ENCODE results near the gene A2M. TPM values are rescaled to one million over a fixed set of nuclear protein-coding genes. Genes with fewer than 3 reads are reported as not detected.

Gene A2M
- total and polyA plus RNA-seq, 2 experiments from 2014 or later = 0.92 TPM; not detected in 1

- Histone ChIP-seq H3K4me1 (ENCODE audit: insufficient read depth) (no peaks in the 10 kb centered on the region), H3F3A (replicated peaks; ENCODE audit: low read depth) (no peaks in the 10 kb centered on the region), H3K79me2 (replicated peaks; ENCODE audit: insufficient read depth) (no peaks in the 10 kb centered on the region), H4K20me1 (replicated peaks; ENCODE audit: insufficient read depth) (no peaks in the 10 kb centered on the region), H3K27me3 (ENCODE audit: insufficient read depth) (no peaks in the 10 kb centered on the region), H3K9me2 (ENCODE audit: insufficient read depth) (no peaks in the 10 kb centered on the region), H2AFZ (no peak overlapping the region), H3K27ac (ENCODE audit: low read depth) (no peak overlapping the region), H3K36me3 (ENCODE audit: insufficient read depth) (no peaks in the 10 kb centered on the region), H3K4me2 (no peak overlapping the region), H3K4me3 (no peak overlapping the region)
- no peaks in the 10 kb centered on the region for H3K4me1 Mint-ChIP-seq
- H3K27me3 Mint-ChIP-seq (ENCODE audit: insufficient read depth, low read depth, poor library complexity) = no peaks in the 10 kb centered on the region
- H3K4me3 Mint-ChIP-seq = no peak overlapping the region
- no peak overlapping the region for H3K27ac Mint-ChIP-seq
- H3K36me3 Mint-ChIP-seq (ENCODE audit: low read depth) = no peaks in the 10 kb centered on the region
- no peak for TF ChIP-seq POLR2AphosphoS5 (IDR thresholded peaks at IDR 0.05; ENCODE audit: low read depth)
- no peak for TF ChIP-seq NANOG (IDR thresholded peaks at IDR 0.05; ENCODE audit: borderline replicate concordance)
- TF ChIP-seq ZNF331 (CRISPR knock-in tag; IDR thresholded peaks at IDR 0.05; ENCODE audit: low read depth) = no peak
- no peak for TF ChIP-seq STAT1 (IDR thresholded peaks at IDR 0.05; ENCODE audit: unreplicated experiment)
- no peak for DNase-seq (ENCODE audit: low spot score)
- no peaks in the 10 kb centered on the region for H3K9me3 Mint-ChIP-seq
- no peak for ATAC-seq
Observed at GRCh38 chr12:9043766-9044165, 72.0 kb downstream of the A2M start.

DNA sequence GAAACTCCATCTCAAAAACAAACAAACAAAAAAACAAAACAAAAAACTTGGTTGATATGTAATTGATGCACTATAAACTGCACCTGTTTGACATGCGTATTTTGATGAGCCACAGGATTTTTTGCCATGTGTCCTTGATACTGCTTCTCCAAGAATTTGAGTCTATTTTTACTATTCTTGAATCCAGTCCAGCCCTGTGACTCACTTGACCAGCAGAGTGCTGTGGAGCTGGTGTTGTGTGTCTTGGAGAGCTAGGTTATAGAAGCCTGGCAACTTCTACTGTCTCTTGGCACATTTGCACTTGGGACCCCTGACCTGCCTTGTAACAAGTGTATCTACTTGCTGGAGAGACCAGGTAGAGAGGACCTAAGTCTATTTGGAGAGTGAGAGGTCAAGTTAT, 74.4 kb downstream of the A2M start:
- H3K79me2 ChIP-seq (replicated peaks; ENCODE audit: insufficient read depth) = no peaks in the 10 kb centered on the region
- Mint-ChIP-seq H3K9me3 (no peaks in the 10 kb centered on the region), H3K4me1 (no peaks in the 10 kb centered on the region), H3K36me3 (ENCODE audit: low read depth) (no peaks in the 10 kb centered on the region), H3K4me3 (no peak overlapping the region), H3K27me3 (ENCODE audit: insufficient read depth, low read depth, poor library complexity) (no peaks in the 10 kb centered on the region), H3K27ac (no peak overlapping the region)
- ATAC-seq (no peak), DNase-seq (ENCODE audit: low spot score) (no peak)
- no peaks in the 10 kb centered on the region for H3K4me1 ChIP-seq (ENCODE audit: insufficient read depth)
- H4K20me1 ChIP-seq (replicated peaks; ENCODE audit: insufficient read depth) = no peaks in the 10 kb centered on the region
- no peaks in the 10 kb centered on the region for H3F3A ChIP-seq (replicated peaks; ENCODE audit: low read depth)
- no peak overlapping the region for H3K4me2 ChIP-seq
- no peaks in the 10 kb centered on the region for H3K27me3 ChIP-seq (ENCODE audit: insufficient read depth)
- no peaks in the 10 kb centered on the region for H3K9me2 ChIP-seq (ENCODE audit: insufficient read depth)
- H3K27ac ChIP-seq (ENCODE audit: low read depth) = no peak overlapping the region
- no peak overlapping the region for H3K4me3 ChIP-seq
- H3K36me3 ChIP-seq (ENCODE audit: insufficient read depth) = no peaks in the 10 kb centered on the region
- no peak overlapping the region for H2AFZ ChIP-seq
- TF ChIP-seq ZNF462 (CRISPR knock-in tag; IDR thresholded peaks at IDR 0.05) = no peak
- no peak for TF ChIP-seq CTCF (conservative IDR thresholded peaks at IDR 0.05; ENCODE audit: low read depth in 2 of 2)
- no peak for TF ChIP-seq ZNF114 (CRISPR knock-in tag; IDR thresholded peaks at IDR 0.05)
- no peak for TF ChIP-seq CREB1 (CRISPR knock-in tag; IDR thresholded peaks at IDR 0.05; ENCODE audit: low read depth)
- no peak for TF ChIP-seq NANOG (IDR thresholded peaks at IDR 0.05; ENCODE audit: borderline replicate concordance)
- TF ChIP-seq STAT1 (IDR thresholded peaks at IDR 0.05; ENCODE audit: unreplicated experiment) = no peak
- TF ChIP-seq, protein P1, sequence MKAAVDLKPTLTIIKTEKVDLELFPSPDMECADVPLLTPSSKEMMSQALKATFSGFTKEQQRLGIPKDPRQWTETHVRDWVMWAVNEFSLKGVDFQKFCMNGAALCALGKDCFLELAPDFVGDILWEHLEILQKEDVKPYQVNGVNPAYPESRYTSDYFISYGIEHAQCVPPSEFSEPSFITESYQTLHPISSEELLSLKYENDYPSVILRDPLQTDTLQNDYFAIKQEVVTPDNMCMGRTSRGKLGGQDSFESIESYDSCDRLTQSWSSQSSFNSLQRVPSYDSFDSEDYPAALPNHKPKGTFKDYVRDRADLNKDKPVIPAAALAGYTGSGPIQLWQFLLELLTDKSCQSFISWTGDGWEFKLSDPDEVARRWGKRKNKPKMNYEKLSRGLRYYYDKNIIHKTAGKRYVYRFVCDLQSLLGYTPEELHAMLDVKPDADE (IDR thresholded peaks at IDR 0.05) = no peak

All from GM23338 (cell line).